Spleen (tissue), 11 donors: ENCODE data around the gene AKIRIN2. TPM values are rescaled to one million over a fixed set of nuclear protein-coding genes. Genes with fewer than 3 reads are reported as not detected.

Source experiments
- DNase-seq: peaks from one replicate; pipeline ENCODE4 v3.0.0-alpha.2; 2020
- H3K27ac ChIP-seq, 8 donors: fragments of 200-600 bp; sonication (generic) in 7 of 8; 1 replicate in 4 of 8; 2 replicates in 4 of 8; pipeline versions ENCODE4 v1.5.0 to v1.8.0; 2016 to 2021; ENCODE audit warnings: inconsistent platforms in 4 of 8, mild to moderate bottlenecking in 4 of 8, moderate library complexity in 1 of 8
- H3K27me3 ChIP-seq, 7 donors: fragments of 200-600 bp; sonication (generic) in 6 of 7; replicated peaks in 1 of 7; 1 replicate in 4 of 7; 2 replicates in 3 of 7; pipeline versions ENCODE4 v1.5.0 to v1.8.0; 2016 to 2021; ENCODE audit warnings: inconsistent platforms in 3 of 7, mild to moderate bottlenecking in 1 of 7
- H3K36me3 ChIP-seq, 6 donors: fragments of 200-600 bp; sonication (generic) in 5 of 6; 1 replicate in 4 of 6; 2 replicates in 2 of 6; pipeline versions ENCODE4 v1.5.0 to v1.8.0; 2016 to 2021; ENCODE audit warnings: inconsistent platforms in 2 of 6
- H3K4me1 ChIP-seq, 6 donors: fragments of 200-600 bp; sonication (generic) in 5 of 6; 1 replicate in 3 of 6; 2 replicates in 3 of 6; pipeline versions ENCODE4 v1.5.0 to v1.8.0; 2016 to 2021; ENCODE audit warnings: inconsistent platforms in 3 of 6
- H3K4me3 ChIP-seq, 8 donors: fragments of 200-600 bp; sonication (generic) in 7 of 8; 1 replicate in 4 of 8; 2 replicates in 4 of 8; pipeline versions ENCODE4 v1.5.0 to v1.8.0; 2016 to 2021; ENCODE audit warnings: inconsistent platforms in 4 of 8, mild to moderate bottlenecking in 4 of 8, moderate library complexity in 2 of 8
- H3K9me3 ChIP-seq, 8 donors: fragments of 200-600 bp; sonication (generic) in 7 of 8; 1 replicate in 4 of 8; 2 replicates in 4 of 8; pipeline versions ENCODE4 v1.5.0 to v1.8.0; 2016 to 2021; ENCODE audit warnings: inconsistent platforms in 4 of 8
- CTCF ChIP-seq, 11 experiments: fragments of 200-600 bp in 7 of 11; fragments of 450-650 bp in 4 of 11; sonication (generic) in 4 of 11; IDR thresholded peaks in 8 of 11; conservative IDR thresholded peaks in 3 of 11; 1 replicate in 7 of 11; 2 replicates in 4 of 11; pipeline versions ENCODE4 v1.4.0 to v1.8.0; 2016 to 2021; ENCODE audit warnings: antibody characterized with exemption in 11 of 11, inconsistent platforms in 4 of 11, mild to moderate bottlenecking in 1 of 11
- POLR2A ChIP-seq, 3 donors: fragments of 450-650 bp; IDR thresholded peaks; one replicate each; pipeline ENCODE4 v1.5.1; 2017; ENCODE audit warnings: antibody characterized with exemption in 3 of 3, mild to moderate bottlenecking in 1 of 3
- POLR2AphosphoS5 ChIP-seq, 3 donors: sonication (generic); formaldehyde crosslinking; IDR thresholded peaks; one replicate each; pipeline ENCODE4 v1.5.1; 2017; ENCODE audit warnings: antibody characterized with exemption in 3 of 3
- WGBS, 5 donors: extraction: QIAGEN DNeasy Blood & Tissue Kit in 3 of 5; methylation state at CpG; one replicate each; pipeline versions ENCODE4 v1.1.5 to v1.1.7; 2013 to 2018; 5-methylcytosine and 5-hydroxymethylcytosine counted together
- intact Hi-C: fragments of 100-400 bp; cut with DNase I; formaldehyde crosslinking; loops from one replicate; pipeline ENCODE4 v1.15.0; 2023; ENCODE audit warnings: low total_unique reads
- polyA plus RNA-seq, 3 donors: library from polyadenylated mRNA; stranded (reverse); fragments of 200-250 nt; gene quantifications; one replicate each; pipeline ENCODE4 v1.2.1, GENCODE V29; 2013
- total RNA-seq, 7 donors: library from RNA; depleted of rRNA in 3 of 7; stranded (reverse); fragments of >200 nt in 3 of 7; fragmentation: NEBNext Ultra II Directional in 4 of 7; extraction: Animal tissue kit (Norgen Biotek cat#: 25700) in 4 of 7; gene quantifications; one replicate each; pipeline versions ENCODE4 v1.1.0 to v1.2.1, GENCODE V29; 2016 to 2021
- donor health status: healthy with polysubstance abuse.
- donor health status: DM: no; HTN: no; CAD: no; lungs with moderate emphysema.
- donor health status: DM: no; HTN: no; CAD: no.
- donor health status: Bipolar disorder and iron deficiency.
- donor health status: healthy.
- donor health status: DM: no; HTN: no; CAD: no.
- donor health status: DM: yes; HTN: yes; CAD: no.

Gene AKIRIN2
- total and polyA plus RNA-seq, 10 donors, result 35.1 to 106 (median 68.2) TPM

DNA sequence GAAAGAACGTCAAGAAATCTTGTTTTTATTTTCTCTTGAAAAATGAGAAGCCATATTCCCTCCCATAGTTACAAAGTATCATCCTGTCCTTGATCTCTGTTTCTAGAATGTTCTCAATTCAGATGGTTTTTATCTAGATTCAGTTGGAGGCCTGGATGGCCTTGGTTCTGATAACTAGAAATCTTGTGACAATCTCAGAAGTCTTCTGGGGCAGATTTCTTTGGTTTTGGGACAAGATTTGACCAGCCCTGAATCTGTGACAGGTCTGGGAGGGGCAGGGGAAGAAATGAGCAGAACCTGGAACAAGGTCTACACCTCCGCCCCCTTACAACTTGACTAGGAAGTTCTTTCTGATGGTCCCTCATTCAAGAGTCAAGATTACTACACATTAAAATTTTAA lies 41.4 kb upstream of the AKIRIN2 start:
- Histone ChIP-seq H3K36me3 (no peaks in the 10 kb centered on the region), H3K4me3 (no peak overlapping the region), H3K9me3 (no peaks in the 10 kb centered on the region), H3K4me1 (peaks cover 0 to 37% (median 15%) of the 10 kb centered on the region in 6 donors), H3K27ac (peak overlapping the region in 2 of 8 donors; percentile 45 to 70), H3K27me3 (no peaks in the 10 kb centered on the region)
- no peak for DNase-seq
- TF ChIP-seq POLR2A (IDR thresholded peaks at IDR 0.05) (no peak), POLR2AphosphoS5 (IDR thresholded peaks at IDR 0.05) (no peak), CTCF (IDR thresholded peaks at IDR 0.05 in 8 of 11, conservative IDR thresholded peaks at IDR 0.05 in 3 of 11) (no peak)
- intact Hi-C loops, result no loop called here
- WGBS, 5 donors, result 64 to 86% (median 68%) methylated on average over 2 of the region's 2 CpGs

DNA sequence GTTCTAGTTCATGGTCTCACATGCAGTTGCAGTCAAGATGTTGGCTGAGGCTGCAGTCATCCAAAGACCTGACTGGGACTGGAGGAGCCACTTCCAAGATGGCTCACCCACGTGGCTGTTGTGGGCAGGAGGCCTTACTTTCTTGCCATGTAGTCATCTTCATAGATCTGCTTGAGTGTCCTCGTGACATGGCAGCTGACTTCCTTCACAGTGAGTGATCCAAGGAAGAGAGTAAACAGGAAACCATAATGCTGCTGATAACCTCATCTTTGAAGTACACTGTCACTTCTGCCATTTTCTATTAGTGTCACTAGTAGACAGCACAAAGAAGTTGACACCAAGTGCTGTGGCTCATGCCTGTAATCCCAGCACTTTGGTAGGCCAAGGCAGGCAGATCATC lies 40.1 kb upstream of the AKIRIN2 start:
- intact Hi-C loops, result no loop called here
- peak; percentile 86 for DNase-seq
- Histone ChIP-seq H3K4me1 (peaks cover 0 to 41% (median 20%) of the 10 kb centered on the region in 6 donors), H3K27me3 (no peaks in the 10 kb centered on the region), H3K36me3 (no peaks in the 10 kb centered on the region), H3K9me3 (no peaks in the 10 kb centered on the region), H3K27ac (peak overlapping the region in 5 of 8 donors; percentile 23 to 77 (median 67)), H3K4me3 (no peak overlapping the region)
- TF ChIP-seq POLR2AphosphoS5 (IDR thresholded peaks at IDR 0.05) (peak in 1 of 3 donors; percentile 66), POLR2A (IDR thresholded peaks at IDR 0.05) (no peak)
- 12 to 23% (median 22%) methylated on average over 2 of the region's 2 CpGs for WGBS, 5 donors

GRCh38 chr6:87741001-87741650 lies 39.1 kb upstream of the AKIRIN2 start:
- Histone ChIP-seq H3K27ac (peak overlapping the region in 3 of 8 donors; percentile 12 to 77 (median 70)), H3K9me3 (no peaks in the 10 kb centered on the region), H3K4me1 (peaks cover 0 to 44% (median 20%) of the 10 kb centered on the region in 6 donors), H3K4me3 (no peak overlapping the region), H3K27me3 (no peaks in the 10 kb centered on the region), H3K36me3 (no peaks in the 10 kb centered on the region)
- intact Hi-C loops, result no loop called here
- no peak for DNase-seq
- WGBS, 5 donors, result 94 to 97% (median 95%) methylated on average over 9 of the region's 9 CpGs
- TF ChIP-seq CTCF (IDR thresholded peaks at IDR 0.05 in 8 of 11, conservative IDR thresholded peaks at IDR 0.05 in 3 of 11) (no peak), POLR2A (IDR thresholded peaks at IDR 0.05) (no peak), POLR2AphosphoS5 (IDR thresholded peaks at IDR 0.05) (no peak)

DNA sequence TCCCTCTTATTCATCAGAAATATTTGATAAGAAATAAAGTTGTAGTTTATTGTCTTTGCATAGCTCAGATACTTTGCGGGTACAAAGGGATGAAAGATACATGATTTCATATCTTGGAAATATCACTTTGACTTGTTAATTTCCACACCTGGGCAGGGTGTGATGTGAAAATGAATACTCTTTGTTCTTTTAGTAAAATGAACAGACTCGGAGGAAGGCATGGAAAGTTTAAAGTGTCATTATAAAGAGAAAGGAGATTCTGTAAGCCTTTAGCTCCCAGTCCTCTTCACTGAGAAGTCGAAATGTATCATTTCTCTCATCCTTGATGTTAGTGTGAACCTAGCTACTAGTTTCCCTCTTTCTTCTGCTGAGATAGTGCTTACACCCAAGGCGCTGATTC lies 36.7 kb upstream of the AKIRIN2 start:
- no peaks in the 10 kb centered on the region for H3K36me3 ChIP-seq
- H3K27me3 ChIP-seq, result no peaks in the 10 kb centered on the region
- H3K9me3 ChIP-seq, result no peaks in the 10 kb centered on the region
- WGBS, 5 donors, result 68 to 83% (median 78%) methylated on average over 4 of the region's 4 CpGs
- H3K4me3 ChIP-seq, result no peak overlapping the region
- TF ChIP-seq POLR2AphosphoS5 (IDR thresholded peaks at IDR 0.05) (no peak), CTCF (IDR thresholded peaks at IDR 0.05 in 8 of 11, conservative IDR thresholded peaks at IDR 0.05 in 3 of 11) (no peak), POLR2A (IDR thresholded peaks at IDR 0.05) (no peak)
- peaks cover 0 to 43% (median 20%) of the 10 kb centered on the region in 6 donors for H3K4me1 ChIP-seq
- intact Hi-C loops, result no loop called here
- DNase-seq, result no peak
- H3K27ac ChIP-seq, result peak overlapping the region in 3 of 8 donors; percentile 53 to 72 (median 60)
